ENCODE results near the gene TMEM18.
A peak's percentile ranks its signal among the peaks of the same experiment; 100 is the strongest.

Gene TMEM18

DNA sequence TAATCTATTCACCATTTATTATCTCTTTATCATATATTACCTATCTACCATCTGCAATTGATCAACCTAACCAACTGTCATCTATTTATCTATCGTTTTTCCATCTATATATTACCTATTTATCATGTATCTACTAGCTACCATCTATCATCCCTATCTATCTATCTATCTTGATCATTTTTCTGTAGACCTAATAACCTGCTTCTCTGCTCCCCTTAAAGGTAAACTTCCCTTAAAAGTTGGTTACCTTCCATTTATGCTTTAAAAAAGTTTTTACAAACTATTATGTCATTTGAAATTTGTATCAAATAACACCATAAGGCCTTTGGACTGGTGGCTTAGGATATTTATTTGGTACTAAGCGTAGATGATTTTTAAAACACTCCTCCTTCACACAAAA lies 47.2 kb downstream of the TMEM18 start:
- Mint-ChIP-seq H3K4me1 (no peaks in the 10 kb centered on the region), H3K27me3 (peaks cover 15% of the 10 kb centered on the region), H3K4me3 (no peak overlapping the region), H3K9me3 (peaks cover 3% of the 10 kb centered on the region), H3K36me3 (no peaks in the 10 kb centered on the region), H3K27ac (no peak overlapping the region)
- ATAC-seq: no peak

DNA sequence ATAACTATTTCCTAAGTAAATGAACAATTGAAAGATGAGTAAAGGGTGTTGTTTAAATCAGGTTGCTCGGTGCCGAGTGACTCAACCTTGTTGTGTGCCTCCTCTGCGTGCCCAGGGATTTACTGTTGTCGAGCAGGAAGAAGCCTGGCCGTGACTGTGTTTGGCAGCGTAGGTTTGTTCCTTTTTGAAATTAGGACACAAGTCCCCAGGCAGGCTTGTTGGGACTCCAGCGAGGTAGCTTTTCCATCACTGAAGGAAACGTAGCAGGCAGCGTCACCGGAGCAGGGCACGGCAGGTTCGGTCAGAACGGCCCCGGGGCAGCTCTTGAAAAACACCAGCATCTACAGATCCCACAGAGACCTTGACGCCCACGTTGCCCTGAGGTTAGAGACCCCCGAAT lies 48.6 kb downstream of the TMEM18 start:
- H3K4me1 Mint-ChIP-seq: no peaks in the 10 kb centered on the region
- ATAC-seq: no peak

DNA sequence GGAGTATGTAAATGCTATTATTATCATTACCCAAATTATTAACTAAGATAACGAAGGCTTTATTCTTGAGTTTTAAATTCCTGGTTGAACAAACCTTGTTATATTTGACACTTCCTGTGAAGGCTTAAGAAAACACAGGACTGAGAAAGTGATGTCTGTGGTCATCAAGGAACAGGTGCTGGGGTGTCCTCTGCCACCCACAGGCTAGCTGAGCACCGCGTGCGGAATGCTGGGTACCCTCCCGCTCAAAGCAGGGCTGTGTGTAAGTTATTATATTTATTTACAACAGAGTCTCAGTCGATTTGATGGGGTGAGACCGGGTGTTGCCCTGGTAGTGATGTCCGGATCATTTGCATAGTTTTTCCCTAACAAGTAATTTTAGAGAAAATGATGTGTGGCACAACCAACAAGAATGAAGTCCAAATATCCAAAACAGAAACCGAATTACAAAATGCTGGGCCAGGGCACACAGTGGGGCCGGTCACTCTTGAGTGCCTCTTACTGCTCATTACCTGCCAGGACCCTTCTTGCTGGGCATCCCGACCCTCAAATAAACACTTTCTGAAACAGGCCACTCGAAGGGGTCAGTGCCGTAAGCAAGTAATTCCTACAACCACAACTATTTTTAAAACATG lies 49.2 kb downstream of the TMEM18 start:
- H3K27ac Mint-ChIP-seq: no peak overlapping the region
- no peaks in the 10 kb centered on the region for H3K36me3 Mint-ChIP-seq
- H3K9me3 Mint-ChIP-seq: peaks cover 1% of the 10 kb centered on the region
- H3K27me3 Mint-ChIP-seq: peaks cover 20% of the 10 kb centered on the region
- H3K4me3 Mint-ChIP-seq: no peak overlapping the region
- no peak for ATAC-seq
- no peaks in the 10 kb centered on the region for H3K4me1 Mint-ChIP-seq

More for the DNA sequence above, 48.6 kb downstream of the TMEM18 start:
- Mint-ChIP-seq H3K4me3 (no peak overlapping the region), H3K27me3 (peaks cover 20% of the 10 kb centered on the region), H3K27ac (no peak overlapping the region), H3K9me3 (peaks cover 3% of the 10 kb centered on the region), H3K36me3 (no peaks in the 10 kb centered on the region)

DNA sequence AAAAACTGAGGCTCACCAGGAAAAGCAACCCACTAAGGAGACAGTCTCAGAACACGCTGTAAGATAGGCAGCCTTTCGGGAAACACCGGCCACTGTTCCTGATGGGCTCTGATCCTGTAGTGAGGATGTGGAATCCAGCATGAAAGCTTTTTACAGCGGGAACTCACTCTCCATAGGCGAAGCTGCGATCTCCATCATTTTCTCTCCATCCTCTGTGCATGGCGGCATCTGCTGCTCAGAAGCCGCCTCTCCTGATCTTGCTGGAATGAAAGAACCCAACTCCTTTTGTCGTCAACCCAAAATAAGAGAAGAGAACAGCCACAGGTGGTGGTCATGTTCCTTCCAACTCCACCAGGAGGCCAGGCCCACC lies 49.9 kb downstream of the TMEM18 start:
- H3K36me3 Mint-ChIP-seq: no peaks in the 10 kb centered on the region
- H3K9me3 Mint-ChIP-seq: no peaks in the 10 kb centered on the region
- H3K27ac Mint-ChIP-seq: no peak overlapping the region
- no peak overlapping the region for H3K4me3 Mint-ChIP-seq
- H3K27me3 Mint-ChIP-seq: peaks cover 20% of the 10 kb centered on the region
- H3K4me1 Mint-ChIP-seq: no peaks in the 10 kb centered on the region
- ATAC-seq: no peak

DNA sequence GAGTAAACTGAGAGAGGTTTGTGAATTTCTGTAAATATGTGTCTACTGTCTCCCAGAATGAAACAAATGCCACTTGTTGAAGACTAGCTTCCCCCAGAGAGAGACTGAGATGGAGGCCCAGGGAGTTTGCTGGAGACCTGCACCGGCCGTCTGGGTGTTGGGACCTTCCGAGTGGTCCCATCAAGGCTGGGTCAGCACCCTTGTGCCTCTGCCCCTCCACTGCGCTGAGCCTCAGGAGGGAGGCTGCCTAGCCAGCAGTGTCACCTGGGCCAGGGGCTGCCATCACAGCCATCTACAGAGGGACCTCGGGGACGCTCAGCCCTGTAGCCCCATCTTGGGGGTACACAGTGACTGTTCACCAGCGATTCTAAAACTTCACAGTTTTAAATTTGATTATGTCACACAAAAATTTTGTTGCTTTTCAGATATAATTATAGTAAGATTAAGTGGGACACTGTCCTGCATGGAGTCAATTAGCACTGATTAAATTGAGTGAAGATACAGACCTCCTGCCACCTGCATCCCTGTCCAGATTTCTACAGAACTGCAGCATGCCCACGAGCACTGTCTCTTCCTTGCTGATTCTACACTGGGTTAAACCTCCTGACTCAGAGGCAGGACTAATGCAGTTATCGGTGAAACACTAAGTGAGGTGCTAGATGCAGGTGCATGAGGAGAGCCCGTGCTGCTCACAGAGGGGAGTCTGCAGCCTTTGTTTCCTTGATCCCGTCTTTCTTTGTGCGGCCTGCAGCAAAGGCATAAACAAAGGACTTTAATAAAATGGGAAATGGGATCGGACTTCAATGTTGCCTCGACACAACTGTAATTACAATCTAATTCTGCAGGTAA lies 50.5 kb downstream of the TMEM18 start:
- no peak for ATAC-seq
- Mint-ChIP-seq H3K27me3 (peaks cover 20% of the 10 kb centered on the region), H3K27ac (no peak overlapping the region), H3K36me3 (no peaks in the 10 kb centered on the region), H3K4me3 (no peak overlapping the region), H3K4me1 (no peaks in the 10 kb centered on the region), H3K9me3 (no peaks in the 10 kb centered on the region)

DNA sequence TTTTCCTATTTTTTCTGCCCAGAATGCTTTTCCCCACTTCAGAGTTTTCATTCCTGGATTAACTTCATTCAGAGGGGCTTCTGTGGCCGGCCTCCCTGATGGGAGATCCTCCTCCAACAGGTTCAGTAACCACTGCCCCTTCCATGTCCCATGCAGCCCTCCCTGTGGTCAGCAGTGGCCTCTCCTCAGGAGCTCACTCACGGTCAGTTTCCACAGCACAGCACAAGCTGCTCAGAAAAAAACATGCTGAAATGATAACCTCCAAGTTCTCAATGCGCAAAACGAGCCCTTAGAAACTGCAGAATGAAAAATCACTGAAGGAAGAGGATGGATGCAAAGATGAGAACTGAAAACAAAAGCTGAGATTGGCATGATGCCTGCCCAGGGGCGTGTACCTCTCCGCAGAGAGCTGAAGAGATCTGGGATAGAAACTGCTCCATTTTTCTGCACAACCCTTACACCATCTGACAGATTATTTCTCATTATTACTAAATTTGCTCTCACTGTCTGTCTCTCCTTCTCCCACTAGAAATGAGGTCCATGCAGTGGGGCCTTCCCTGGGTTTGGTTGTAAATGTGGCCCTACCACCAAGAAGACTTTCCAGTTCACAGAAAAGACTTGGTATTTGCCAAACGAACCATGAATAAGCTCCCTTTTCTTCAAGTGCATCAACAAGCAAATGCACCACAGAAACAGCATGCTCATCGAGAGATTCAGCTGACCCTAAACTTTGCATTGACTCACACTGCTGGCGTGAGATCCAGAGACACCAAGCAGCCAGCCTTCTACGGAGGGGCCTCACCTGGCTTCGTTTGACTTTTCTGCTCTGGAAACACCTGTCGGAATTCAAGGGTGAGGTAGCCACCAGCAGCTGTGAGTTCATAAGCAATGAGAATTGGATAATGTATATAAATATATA lies 51.5 kb downstream of the TMEM18 start:
- no peak overlapping the region for H3K4me3 Mint-ChIP-seq
- H3K36me3 Mint-ChIP-seq: no peaks in the 10 kb centered on the region
- H3K9me3 Mint-ChIP-seq: no peaks in the 10 kb centered on the region
- no peak for ATAC-seq
- no peak overlapping the region for H3K27ac Mint-ChIP-seq
- no peaks in the 10 kb centered on the region for H3K4me1 Mint-ChIP-seq
- peaks cover 20% of the 10 kb centered on the region for H3K27me3 Mint-ChIP-seq

DNA sequence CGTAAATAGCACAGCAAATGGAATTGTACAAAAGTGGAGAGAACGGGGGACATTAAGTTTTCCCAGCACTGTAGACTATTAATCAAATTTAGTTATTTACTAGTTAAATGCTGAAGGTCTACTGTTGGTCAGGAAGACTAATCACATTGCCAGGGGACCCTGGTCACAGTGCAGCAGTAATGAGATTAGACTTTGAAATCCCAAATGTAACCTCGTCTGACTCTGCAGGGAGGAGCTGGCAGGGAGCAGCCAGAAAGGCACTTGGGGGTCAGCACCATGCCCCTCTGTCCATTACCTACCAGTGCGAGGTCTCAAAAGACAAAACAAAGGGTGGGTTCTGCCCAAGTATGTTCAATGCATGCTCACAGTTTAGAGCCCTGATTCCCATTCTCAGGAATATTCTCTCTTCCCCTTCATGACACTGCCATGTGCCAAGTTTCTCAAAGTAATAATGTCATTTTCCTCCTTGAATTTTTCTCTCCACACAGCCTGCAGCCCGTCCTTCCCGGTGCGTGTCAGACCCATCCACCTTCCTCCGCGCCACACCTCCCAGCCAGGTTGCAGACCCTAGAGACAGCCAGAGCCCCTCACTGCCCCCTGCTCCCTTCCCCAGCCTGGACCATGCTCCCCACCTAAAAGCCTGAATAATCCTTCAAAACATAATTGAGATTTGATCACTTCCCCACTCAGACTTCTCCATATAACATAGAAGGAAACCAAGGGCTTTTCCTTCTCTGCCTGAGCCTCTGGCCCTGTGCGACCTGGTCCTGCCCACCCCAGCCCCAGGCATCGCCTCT lies 52.5 kb downstream of the TMEM18 start:
- no peaks in the 10 kb centered on the region for H3K36me3 Mint-ChIP-seq
- no peaks in the 10 kb centered on the region for H3K4me1 Mint-ChIP-seq
- H3K4me3 Mint-ChIP-seq: no peak overlapping the region
- H3K9me3 Mint-ChIP-seq: no peaks in the 10 kb centered on the region
- H3K27me3 Mint-ChIP-seq: peaks cover 20% of the 10 kb centered on the region
- ATAC-seq: no peak
- no peak overlapping the region for H3K27ac Mint-ChIP-seq

DNA sequence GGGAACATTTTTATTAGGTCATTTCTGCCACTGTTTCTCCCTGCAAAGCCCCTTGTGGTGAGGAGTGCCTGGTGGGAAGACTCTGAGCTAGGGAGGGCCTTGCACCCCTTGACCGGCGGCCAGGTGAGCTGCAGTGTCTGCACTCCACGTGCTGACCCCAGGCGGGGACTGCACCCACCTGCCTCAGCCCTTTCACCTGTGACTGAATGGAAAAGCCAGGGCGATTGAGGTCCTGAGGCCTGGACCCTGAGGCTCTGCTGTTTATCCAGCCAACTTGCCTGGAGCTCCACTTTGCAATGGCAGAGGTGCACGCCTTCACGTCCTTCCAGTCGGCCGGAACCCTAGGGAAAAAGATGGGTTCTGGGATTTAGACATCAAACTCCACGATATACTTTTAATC lies 53.1 kb downstream of the TMEM18 start:
- no peaks in the 10 kb centered on the region for H3K36me3 Mint-ChIP-seq
- H3K27me3 Mint-ChIP-seq: peaks cover 20% of the 10 kb centered on the region
- H3K9me3 Mint-ChIP-seq: no peaks in the 10 kb centered on the region
- H3K4me3 Mint-ChIP-seq: no peak overlapping the region
- no peaks in the 10 kb centered on the region for H3K4me1 Mint-ChIP-seq
- ATAC-seq: no peak
- H3K27ac Mint-ChIP-seq: no peak overlapping the region

DNA sequence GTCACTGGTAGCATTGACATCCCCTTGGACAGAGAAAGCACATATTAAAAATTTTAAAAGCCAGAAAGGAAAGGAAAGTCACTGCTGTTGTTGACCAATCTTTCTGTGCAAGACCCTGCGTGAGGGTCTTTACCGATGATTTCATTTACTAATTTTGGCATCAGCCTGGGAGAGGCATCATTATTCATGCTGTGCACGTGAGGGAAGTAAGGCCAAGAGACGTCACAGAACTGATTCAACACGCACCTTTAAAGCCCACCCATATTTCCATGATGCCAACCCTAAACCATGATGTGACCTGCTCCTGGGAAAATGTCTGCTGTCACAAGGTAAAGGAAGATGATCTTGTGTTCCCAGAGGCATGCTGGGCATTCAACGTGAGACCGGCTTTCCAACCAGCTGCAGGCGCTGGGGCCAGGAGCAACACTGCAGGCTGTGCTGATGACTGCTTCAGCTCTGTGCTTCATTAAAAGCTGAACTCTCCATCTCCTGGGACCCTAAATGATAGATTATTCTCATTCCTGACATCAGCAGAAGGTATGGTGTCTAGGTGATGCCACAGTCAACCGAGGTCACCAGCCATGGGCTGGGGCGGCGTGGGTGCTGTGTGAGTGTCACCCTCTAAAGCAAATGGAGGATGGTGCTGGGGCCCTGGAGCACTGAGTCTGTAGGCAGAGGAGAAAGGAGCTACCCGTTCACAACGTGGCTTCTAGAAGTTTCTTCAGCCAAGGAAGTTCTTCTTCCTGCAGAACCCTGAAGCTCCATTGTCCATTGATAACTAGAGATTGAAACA lies 53.9 kb downstream of the TMEM18 start:
- no peaks in the 10 kb centered on the region for H3K36me3 Mint-ChIP-seq
- no peak overlapping the region for H3K27ac Mint-ChIP-seq
- no peak for ATAC-seq
- H3K4me1 Mint-ChIP-seq: no peaks in the 10 kb centered on the region
- H3K27me3 Mint-ChIP-seq: peaks cover 16% of the 10 kb centered on the region
- no peak overlapping the region for H3K4me3 Mint-ChIP-seq
- H3K9me3 Mint-ChIP-seq: no peaks in the 10 kb centered on the region

DNA sequence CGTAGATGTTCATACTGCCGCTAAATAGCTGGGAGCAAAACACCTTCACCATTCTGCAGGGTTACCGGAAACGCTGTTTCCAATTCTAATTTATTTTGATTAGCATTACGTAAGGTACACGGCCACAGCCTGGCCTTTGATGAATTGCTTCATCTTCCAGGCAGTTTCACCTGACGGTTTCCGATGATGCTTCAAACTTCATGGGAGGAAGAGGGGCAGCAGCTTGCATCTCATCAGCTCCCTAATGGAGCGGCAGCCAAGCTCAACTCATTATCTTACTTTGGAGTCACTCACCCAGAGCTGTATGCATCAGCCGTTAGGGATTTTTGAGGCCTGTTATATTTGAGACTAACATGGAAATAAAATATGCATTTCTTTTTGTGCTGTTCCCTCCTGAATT lies 54.8 kb downstream of the TMEM18 start:
- H3K27ac Mint-ChIP-seq: no peak overlapping the region
- H3K4me1 Mint-ChIP-seq: no peaks in the 10 kb centered on the region
- no peak for ATAC-seq
- H3K4me3 Mint-ChIP-seq: no peak overlapping the region
- H3K36me3 Mint-ChIP-seq: no peaks in the 10 kb centered on the region
- H3K9me3 Mint-ChIP-seq: peaks cover 3% of the 10 kb centered on the region
- H3K27me3 Mint-ChIP-seq: peaks cover 12% of the 10 kb centered on the region

DNA sequence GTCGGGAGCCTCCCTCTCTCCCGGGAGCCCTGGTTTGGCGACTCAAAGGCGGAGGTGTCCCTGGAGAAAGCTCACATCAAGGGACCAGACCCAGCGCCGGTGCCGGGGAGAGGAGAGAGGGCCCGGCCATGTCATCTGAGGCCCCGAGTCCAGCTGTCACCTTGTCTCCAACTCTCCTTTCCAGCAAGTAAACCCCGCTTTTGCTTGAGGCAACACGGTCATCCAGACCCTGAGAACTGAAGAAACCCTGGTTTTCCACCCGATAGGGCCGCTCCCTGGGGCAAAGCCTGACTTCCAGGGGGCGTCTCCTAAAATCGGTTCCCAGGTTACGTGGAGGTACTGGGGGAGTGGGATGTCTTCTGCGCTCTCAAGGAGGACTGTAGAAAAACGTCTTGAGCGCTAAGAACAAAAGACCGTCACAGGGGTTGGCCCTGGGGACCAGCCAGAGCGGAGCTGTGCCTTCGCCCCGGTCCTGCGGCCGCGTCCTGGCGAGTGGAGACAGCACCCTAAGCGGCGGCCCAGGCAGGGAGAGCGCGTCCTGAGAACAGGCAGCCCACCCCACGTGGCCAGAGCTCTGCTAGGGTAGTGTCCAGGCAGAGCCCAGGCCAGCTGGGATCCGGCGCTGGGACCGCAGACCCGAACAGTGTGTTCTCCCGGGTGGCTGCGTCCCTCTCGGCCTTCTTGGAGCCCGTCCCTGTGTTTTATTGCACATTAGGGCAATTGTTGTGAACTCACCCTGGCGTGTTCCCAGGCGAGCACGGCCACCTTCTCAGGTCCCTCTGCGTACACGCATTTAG lies 55.7 kb downstream of the TMEM18 start:
- peaks cover 6% of the 10 kb centered on the region for H3K9me3 Mint-ChIP-seq
- H3K4me1 Mint-ChIP-seq: no peaks in the 10 kb centered on the region
- no peak overlapping the region for H3K27ac Mint-ChIP-seq
- no peak overlapping the region for H3K4me3 Mint-ChIP-seq
- H3K36me3 Mint-ChIP-seq: no peaks in the 10 kb centered on the region
- ATAC-seq: no peak
- peaks cover 13% of the 10 kb centered on the region for H3K27me3 Mint-ChIP-seq

DNA sequence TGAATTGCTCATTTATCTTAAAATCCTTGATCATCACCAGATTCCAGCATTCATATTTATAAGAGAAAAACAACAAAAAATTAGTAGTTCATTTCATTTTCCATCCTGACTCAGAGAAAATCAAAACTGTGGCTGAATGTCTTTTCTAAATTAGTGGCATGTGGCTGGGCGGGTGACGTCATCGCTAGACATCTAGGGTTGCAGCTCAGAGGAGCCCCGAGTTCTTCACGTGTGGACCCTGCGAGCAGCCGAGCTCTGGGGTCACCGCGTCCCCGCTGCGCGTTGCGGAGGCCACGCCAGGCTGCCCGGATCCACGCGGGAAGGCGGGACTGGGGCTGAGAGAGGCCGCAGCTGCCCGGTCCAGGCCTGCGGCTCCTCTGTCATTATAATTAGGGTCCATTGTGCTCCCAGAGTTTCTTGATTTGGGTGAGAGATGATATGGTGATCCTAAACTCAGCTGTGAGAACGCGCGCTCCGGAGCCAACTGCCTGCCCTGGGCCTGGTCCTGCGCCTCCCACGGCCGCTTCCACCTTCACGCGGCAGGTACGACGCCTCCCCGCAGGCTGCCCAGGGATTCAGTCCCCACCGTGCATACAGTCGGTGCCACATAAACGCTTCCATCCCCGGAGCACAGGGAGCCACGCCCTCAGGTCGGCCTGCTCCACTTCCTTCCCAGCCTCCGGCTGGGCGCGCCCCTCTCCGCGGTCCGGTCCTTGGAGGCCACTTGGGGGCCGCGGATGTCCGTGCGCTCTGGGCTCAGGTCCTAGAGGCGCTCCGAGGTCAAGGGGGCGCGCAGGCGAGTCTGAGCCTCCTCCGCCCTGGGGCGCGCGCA lies 56.5 kb downstream of the TMEM18 start:
- peak; percentile 32 for ATAC-seq
- no peaks in the 10 kb centered on the region for H3K36me3 Mint-ChIP-seq
- no peak overlapping the region for H3K4me3 Mint-ChIP-seq
- H3K4me1 Mint-ChIP-seq: no peaks in the 10 kb centered on the region
- peaks cover 21% of the 10 kb centered on the region for H3K27me3 Mint-ChIP-seq
- no peak overlapping the region for H3K27ac Mint-ChIP-seq
- peaks cover 6% of the 10 kb centered on the region for H3K9me3 Mint-ChIP-seq

DNA sequence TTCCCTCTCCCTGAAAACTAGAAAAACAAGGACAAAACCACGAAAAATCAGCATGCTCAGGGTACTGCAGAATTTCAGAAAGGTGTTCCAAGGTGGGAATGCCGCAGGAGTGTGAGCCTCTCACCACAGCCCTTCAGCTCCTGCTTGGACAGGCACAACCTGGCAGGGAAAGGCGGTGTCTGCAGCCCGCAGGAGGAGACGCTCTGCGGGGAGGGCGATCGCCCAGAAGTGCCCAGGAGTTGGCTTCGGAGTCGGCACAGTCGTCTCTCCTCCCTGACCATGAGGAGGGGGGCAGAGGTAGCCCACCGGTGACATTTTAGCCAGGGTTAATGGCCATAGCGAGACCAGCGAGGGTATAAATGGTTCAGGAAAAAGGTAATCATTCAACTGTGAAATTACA lies 57.2 kb downstream of the TMEM18 start:
- Mint-ChIP-seq H3K4me3 (no peak overlapping the region), H3K27ac (no peak overlapping the region), H3K36me3 (no peaks in the 10 kb centered on the region), H3K4me1 (no peaks in the 10 kb centered on the region), H3K27me3 (peaks cover 21% of the 10 kb centered on the region), H3K9me3 (peaks cover 6% of the 10 kb centered on the region)
- no peak for ATAC-seq

Measured in stimulated activated memory B cell treated with anti-CD40 and anti-IgM and Interleukin-4, amounts not matched to agents 10 μg/mL and 1 μg/mL and 100 μg/mL, for 72 hours (primary cell).